Suppressor macrophage (primary cell): ENCODE results near the gene ANKMY1.
"Not testable (repeated sequence)": the region's sequence is repeated elsewhere in the genome, so short reads cannot be mapped to it uniquely, and the experiment has no call there.

Experiments
- DNase-seq, 4 experiments: peaks; one replicate each; pipeline ENCODE4 v3.0.0-alpha.2; 2020 to 2022

Gene ANKMY1

DNA sequence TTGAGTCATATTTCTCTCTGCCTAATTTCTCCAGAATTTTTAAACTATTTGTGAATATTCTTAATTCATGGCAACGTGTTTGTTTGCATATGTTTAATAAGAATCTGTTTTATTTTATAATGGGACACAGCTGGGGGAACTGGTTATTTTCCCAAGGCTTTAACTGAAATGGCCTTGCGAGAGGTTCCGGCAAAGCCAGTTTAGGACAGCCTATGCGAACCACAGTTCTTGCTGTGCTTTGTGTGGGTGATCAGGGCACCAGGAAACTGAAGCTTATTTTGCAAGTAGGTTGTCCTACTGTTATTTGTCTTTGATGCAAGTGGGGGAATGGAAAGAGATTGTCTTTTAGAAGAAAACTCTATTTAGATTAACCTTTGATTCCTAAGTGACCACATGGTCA lies 6.5 kb downstream of the ANKMY1 start:
- no peak for DNase-seq

DNA sequence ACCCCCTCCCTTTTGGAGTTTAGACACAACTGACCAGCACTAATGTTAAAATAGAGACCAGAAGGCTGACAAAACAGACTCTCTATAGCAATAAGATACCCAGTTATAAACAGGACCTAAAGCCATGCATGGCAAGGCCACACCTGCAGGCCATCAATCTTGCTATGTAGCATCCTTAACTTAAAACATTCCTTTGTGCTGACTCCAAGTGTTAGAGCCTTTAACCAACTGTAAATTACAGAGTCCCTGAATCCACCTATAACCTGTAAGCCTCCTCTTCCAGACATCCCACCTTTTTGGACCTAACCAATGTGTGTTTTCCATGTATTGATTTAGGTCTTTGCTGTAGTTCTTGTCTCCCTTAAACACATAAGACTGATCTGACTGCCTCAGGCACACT lies 17.9 kb downstream of the ANKMY1 start:
- DNase-seq, result no peak

DNA sequence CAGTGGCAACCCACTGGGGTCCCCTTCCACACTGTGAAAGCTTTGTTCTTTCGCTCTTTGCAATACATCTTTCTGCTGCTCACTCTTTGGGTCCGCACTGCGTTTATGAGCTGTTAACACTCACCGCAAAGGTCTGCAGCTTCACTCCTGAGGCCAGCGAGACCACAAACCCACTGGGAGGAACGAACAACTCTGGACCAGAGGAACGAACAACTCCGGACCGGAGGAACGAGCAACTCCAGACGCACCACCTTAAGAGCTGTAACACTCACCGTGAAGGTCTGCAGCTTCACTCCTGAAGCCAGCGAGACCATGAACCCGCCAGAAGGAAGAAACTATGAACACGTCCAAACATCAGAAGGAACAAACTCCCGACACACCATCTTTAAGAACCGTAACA lies 18.7 kb downstream of the ANKMY1 start:
- not testable (repeated sequence) for DNase-seq

DNA sequence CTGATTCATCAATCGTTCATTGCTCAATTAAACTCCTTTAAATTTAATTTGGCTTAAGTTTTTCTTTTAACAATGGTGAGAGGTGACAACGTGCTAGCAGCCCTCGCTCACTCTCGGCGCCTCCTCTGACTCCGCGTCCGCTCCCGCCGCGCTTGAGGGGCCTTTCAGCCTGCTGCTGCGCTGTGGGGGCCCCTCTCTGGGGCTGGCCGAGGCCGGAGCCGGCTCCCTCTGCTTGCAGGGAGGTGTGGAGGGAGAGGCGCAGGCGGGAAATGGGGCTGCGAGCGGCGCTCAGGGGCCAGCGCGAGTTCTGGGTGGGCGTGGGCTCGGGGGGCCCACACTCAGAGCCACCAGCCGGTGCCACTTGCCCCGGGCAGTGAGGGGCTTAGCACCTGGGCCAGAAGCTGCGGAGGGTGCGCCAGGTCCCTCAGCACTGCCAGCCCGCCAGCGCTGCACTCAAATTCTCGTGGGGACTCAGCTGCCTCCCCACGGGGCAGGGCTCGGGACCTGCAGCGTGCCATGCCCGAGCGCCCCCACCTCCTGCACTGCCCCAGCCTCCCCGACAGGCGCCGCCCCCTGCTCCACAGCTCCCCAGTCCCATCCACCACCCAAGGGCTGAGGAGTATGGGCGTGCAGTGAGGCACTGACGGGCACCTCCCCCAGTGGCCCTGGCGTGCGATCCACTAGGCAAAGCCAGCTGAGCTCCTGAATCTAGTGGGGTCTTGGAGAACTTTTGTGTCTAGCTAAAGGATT lies 19.6 kb downstream of the ANKMY1 start:
- DNase-seq, result no peak

DNA sequence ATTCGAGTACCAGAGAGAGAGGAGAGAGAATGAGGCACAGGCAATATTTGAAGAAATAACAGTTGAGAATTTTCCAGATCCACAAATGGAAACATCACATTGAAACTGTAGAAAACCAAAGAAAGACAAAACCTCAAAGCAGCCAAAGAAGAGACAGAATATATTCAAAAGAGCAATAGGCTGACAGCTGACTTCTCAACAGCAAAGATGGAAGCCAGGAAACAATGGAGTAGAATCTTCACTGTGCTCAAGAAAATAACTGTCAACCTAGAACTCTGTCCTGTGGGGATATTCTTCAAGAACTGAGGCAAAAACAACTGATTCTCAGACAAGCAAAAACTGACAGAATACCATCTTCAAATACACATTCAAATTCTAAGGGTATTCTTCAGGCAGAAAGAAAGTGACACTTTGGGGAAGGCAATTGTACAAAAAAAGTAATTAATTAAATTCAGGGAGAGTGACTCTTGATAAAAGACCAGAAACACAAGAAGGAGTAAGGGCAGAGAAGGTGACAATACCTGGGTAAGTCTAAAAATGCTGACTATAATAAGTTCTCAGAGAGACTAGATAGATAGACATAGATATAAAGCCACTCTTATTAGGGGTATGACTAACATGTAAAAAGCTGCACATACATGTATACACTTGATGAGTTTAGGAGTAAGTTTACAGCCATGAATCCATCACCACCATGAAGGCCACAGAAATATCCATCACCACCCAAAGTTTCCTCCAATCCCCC lies 25.6 kb downstream of the ANKMY1 start:
- DNase-seq, result no peak

DNA sequence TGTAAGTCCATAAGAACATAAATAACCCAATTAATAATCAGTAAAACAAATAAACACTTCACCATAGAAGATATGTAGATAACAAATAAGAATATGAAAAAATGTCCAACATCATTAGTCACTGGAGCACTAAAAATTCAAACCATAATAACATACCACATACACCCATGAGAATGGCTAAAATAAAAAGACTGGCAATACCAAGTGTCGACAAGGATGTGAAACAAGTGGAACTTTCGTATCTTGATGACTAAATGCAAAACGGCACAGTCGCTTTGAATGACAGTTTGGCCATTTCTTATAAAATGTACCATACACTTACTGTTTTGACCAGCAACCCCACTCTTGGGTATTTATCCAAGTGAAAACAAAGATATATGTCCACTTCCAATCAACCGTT lies 26.8 kb downstream of the ANKMY1 start:
- DNase-seq, result no peak

DNA sequence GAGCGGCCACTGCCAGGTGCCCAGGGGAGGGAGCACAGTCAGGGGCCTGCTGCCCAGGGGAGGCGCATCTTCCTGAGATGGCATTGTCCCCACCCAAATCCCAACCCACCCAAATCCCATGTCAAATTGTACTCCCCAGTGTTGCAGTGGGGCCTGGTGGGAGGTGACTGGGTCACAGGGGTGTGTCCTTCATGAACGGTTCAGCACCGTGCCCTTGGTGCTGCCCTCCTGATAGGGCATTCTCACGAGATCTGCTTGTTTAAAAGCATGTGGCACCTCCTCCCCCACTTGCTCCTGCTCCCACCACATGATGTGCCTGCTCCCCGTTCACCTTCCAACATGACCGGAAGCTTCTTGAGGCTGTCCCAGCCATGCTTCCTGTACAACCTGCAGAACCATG lies 27.6 kb downstream of the ANKMY1 start:
- no peak for DNase-seq

DNA sequence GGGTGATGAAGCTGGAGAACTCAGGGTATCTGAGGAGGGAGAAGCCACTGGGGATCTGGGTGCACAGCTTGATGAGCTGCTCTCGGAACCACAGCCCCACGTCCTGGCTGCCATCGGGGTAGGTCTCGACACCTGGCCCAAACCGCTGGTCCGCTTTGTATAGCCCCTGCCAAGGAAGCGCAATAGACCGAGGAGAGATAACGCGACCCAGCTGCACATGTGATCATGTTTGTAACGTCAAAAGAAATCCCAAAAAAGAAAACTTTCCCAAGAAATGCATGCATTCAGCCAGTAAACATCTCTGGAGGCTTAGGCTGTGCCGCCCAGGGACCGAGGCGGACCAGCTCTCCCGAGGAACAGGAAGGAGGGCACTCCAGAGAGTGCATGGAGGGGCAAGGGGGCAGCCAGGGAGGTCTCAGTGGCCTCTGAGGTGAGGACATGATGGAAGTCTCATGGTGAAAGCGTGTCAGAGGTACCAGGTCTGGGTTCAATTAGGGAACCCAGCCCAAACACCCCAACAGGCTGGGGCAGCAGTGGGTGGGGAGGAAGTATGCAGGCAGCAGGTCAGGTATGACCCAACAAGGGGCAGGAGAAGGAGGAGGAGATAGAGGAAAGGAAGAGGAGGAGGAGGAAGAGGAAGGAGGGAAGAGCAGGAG lies 28.3 kb downstream of the ANKMY1 start:
- DNase-seq, result no peak

DNA sequence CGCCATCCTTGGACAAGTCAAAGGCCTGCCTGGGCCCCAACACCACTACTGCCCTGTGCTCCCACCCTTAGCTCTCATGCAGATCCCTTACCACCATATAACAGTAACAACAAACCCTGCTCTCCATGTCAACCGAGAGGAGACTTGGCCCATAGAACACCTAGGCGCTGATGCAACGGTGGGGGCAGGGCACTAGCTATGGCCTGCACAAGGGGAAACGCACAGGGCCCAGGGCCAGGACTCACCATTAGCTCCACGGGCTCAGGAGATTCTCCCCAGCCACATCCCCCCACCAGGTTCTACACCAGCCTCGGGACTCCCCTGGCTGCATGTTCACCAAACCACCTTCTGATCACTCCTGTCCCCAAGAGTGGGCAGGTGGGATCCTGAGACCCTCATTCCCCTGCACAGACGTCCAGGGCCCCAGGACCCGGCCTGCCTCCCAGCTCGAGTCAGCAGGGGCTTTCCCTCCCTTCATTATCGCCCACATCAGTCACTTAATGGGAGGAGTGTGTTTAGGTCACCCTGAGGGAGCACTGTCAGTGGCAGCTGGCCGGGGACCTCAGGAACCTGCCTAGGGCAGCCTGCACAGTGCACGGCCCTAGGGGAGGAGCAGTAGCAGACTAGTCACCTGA lies 29.3 kb downstream of the ANKMY1 start:
- no peak for DNase-seq

DNA sequence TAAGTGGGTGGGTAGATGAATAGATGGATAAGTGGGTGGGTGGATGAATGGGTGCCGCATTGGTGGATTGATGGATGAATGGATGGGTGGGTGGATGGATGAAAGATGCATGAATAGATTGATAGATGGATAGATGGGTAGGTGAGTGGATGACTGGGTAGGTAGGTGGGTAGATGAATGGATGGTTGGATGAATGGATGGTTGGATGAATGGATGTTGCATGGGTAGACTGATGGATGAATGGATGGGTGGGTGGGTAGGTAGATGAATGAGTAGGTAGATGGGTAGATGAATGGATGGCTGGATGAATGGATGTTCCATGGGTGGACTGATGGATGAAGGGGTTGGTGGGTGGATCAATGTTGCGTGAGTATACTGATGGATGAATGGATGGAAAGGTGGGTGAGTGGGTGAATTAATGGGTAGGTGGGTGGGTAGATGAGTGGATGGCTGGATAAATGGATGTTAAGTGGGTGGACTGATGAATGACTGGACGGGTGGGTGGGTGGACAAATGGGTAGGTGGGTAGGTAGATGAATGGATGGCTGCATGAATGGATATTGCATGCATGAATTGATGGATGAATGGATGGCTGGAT lies 30.5 kb downstream of the ANKMY1 start:
- DNase-seq, result no peak

DNA sequence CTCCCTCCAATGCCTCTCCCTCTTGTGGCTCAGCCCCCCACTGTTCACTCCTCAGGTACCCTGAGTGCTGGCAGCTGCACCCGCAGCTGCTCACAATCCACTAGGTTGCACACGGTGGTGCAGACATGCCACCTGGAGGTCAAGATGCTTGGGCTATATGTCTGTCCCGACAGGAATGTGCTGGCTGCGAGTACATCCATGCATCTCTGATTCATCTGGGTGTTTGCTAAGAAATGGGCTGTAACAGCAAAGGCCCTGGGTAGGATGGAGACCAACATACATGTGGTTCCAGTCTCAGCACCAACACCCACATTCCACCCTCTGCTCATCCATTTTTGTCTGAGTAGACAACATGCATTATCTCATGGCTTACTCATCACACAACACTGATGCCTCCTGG lies 31.3 kb downstream of the ANKMY1 start:
- no peak for DNase-seq

DNA sequence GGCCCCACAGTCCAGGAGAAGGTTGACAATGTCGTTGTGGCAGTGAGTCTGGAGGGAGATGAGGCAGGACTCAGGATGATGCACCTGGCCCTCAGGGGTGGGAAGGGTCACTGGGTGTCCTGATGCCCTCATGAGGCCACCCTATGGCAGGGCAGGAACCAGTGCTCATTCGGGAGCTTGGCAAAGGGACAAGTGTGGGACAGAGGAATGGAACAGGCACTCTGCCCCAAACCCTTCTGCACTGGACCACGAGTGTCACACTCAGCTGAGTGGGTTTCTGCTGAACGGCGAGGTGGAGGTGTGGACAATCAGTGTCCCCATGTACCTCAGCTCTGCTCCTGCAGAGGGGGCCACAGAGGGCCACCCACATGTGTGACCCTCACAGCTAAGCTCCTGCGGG lies 32.0 kb downstream of the ANKMY1 start:
- DNase-seq, result no peak

DNA sequence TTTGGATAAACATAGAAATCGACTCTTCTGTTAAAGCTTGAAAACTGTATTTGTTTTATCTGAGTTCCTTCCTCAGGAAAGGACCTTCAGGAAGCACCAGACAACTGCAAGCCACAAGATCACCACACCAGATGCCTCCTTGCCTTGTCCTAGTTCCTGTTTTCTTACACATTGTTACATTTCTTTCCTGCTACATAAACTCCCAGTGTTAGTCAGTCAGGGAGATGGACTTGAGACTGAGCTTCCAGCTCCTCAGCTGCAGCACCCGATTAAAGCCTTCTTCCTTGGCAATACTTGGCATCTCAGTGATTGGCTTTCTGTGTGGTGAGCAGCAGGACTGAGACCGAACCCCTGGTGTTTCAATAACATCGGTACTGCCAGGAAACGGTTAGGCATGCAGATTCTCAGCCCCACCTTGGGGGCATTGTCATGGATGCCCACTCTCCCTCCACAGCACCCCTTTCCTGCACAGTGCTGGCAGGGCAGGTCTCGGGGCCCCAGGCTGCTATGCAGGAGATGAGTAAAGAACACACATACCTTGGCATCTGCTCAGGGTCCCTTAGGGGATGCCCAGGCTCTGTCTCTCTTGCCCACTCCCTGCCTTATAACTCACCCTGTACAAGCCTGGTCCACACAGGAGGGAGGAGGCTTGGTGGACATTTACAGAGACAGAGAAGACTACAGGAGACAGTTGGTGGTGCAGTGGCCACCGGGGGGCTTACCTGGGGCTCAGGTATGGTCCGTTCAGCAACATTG lies 32.6 kb downstream of the ANKMY1 start:
- no peak for DNase-seq

DNA sequence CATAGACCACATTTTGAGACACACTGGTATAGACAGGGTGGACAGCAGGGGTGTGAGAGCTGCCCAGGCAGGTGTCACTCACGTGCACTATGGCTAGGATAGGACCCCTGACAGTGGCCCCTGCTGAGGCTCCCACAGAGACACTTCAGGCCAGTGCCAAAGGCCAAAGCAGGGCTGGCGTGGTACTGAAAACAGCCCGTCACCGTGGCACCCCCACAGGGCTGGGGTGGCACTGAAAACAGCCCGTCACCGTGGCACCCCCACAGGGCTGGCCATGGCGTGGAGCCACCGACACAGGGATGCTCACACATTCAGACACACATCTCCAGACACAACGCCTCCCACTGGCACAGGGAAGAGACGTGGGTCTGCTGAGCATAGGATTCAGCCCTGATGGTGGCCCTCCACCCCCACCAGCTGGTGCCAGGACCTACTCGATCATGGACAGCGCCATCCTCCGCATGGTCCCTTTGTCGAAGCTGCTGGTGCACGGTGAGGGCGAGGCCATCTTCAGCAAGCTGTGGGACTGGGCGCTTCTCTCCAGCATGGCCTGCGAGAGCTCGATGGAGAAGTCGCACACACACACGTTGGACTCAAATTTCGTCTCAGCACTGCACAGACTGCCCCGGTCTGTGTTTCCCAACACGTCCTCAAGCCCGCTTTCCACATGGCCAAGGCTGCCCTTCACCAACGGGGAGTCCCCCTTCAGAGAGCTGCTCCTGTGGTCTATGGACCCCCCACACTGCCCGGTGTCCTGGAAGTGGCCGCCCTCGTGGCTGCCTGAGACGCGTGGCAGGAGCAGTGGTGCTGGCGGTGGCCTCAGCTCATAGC lies 34.1 kb downstream of the ANKMY1 start:
- no peak for DNase-seq

DNA sequence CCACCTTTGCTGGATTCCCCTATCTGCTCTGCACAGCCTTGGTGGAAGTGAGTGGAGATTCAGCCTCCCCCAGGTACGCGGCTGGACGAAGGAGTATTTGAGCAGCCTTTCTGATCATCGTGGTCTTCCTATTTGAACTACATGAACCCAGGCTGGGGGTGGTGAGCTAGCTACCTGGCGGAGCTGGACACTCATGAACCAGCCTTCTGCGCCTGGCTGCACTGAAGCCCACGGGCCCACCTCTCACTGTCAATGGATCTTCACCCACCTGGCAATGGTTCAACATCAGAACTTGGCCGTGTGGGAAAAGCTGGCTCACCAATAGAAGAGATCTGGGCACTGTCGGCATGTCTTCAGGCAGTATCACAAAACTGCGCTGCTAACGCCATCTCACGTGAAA lies 35.4 kb downstream of the ANKMY1 start:
- DNase-seq, result no peak

DNA sequence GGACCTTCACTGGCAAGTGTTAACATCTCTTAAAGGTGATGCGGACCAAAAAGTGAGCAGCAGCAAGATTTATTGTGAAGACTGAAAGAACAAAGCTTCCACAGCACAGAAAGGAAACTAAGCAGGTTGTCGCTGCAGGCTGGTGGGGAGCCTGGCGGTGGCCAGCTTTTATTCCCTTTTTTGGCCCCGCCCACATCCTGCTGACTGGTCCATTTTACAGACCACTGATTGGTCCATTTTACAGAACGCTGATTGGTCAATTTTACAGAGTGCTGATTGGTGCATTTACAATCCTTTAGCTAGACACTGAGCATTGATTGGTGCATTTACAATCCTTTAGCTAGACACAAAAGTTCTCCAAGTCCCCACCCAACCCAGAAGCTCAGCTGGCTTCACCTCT lies 35.9 kb downstream of the ANKMY1 start:
- DNase-seq, result peak in 1 of 4 experiments; percentile 10

DNA sequence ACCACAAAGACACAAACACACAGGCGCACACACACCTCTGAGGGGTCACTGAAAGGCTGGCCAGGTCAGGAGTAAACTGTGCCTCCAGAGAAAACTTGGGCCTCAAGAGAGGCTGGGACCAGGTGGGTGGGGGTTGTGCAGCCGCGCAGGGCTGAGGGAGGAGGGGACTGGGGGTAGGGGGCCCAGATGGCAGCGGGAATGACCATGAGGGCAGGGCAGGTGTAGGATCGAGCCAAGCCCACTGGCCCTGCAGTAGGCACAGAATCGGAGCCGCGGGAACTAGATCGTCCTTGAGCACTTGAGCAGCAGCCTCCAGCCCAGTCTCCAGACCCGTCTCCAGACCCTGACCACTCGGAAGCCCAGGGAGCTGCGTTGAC lies 36.8 kb downstream of the ANKMY1 start:
- DNase-seq, result no peak

DNA sequence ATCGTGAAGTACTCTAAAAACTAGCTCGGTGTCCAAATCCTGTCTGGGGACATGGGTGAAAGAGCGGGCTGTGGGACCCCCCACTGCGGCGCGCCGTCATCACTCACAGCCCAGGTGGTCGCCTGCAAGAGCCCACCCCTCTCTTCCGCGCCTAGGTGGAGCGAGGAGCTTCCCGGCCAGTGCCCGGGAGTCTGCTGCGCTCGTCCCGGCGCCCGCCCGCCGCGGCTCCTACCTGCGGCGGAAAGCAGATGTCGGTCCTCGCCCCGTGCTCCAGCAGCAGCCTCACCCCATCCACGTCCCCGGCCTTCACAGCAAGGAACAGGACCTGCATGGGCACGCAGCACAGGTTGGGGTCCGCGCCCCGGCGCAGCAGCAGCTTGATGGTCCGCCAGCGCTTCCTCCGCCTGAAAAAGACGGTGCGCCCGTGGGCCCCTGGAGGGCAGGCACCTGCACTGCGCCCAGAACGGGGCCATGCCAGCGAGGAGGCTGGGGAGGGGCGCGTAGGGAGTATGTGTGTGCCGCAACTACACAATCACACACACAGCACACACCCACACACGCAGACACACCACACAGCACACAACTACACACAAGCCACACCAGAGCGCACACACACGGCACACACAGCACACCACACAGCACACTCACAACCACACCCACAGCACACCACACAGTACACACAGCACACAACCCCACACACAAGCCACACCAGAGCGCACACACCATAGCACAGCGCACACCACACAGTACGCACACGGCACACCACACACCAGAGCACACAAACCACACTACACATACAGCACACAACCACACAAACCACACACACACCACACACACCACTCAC lies 37.4 kb downstream of the ANKMY1 start:
- no peak for DNase-seq

DNA sequence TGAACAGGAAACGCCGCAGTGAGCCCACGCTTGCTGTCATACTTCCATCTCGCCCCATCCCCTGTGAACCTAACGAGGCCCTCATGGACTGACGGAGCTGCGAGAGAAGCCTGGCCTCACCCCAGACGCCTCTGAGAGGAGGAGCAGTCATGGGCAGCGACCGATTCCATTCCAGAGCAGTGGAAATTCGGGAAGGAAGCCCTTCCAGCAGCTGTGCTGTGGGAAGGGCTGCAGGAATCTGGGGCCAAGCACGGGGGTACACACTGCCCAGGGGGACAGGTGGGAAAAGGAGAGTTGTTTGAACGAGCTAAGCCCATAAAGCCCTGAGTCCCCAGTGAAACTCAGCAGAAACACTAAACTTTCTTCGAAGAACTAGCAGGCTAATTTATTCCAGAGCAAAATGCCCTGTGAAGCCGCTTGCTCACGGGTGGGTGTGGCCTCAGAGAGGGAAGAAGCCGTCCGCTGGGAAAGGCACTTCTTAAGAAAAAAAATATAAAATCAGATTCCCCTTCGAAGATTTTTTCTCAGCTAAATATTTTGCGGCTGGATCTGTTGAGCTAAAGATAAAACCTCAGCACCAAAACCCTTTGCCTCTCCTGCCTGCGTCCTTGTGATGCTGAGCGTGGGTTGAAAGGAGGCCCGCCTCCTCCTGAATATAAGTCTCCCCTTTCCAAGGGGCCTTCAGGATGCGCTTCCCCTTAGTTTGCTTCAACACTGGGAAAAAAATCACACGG lies 38.2 kb downstream of the ANKMY1 start:
- peak in 2 of 4 experiments; percentile 12 to 32 for DNase-seq

DNA sequence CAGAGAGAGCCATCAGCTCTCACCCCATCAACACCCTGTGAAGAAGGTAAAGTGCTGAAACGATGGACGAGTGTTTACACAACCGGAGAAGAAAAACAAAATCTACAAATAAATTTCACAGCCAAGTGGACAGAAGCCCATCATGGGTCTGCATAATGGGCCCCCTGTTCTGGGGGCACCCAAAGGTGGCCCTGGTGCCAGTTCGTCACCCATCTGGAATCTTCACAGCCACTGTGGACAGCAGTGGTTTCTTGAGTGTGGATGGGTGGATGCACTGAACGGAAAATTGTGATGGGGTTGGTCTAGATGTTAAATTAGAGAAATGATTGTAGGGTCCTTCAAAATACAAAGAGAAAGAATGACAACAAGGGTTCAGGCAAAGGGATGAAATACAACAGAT lies 38.8 kb downstream of the ANKMY1 start:
- DNase-seq, result no peak
